ENCODE results near the gene ACKR4.
"Not testable (repeated sequence)": the region's sequence is repeated elsewhere in the genome, so short reads cannot be mapped to it uniquely, and the experiment has no call there.

Gene ACKR4

DNA sequence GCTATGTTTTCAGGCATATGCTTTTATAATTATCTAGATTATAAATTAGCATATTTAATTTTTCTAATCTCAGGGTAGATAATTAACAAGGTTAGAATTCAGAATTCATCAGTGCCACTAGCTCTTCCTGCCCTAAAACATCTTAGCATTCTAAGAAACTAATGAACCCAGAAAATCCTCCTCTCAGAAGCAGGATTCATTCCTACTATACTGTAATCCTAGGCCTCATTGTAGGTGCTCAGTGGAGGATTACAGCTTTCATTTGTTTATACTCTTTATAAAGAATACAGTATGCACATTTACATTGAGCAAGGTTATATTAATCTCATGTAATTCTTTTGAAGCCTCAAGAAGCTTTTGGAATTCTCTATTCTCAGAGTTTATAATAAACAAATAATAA lies 41.6 kb downstream of the ACKR4 start:
- DNase-seq (ENCODE audit: low read depth in 2 of 2, low spot score in 1 of 2), result no peak

DNA sequence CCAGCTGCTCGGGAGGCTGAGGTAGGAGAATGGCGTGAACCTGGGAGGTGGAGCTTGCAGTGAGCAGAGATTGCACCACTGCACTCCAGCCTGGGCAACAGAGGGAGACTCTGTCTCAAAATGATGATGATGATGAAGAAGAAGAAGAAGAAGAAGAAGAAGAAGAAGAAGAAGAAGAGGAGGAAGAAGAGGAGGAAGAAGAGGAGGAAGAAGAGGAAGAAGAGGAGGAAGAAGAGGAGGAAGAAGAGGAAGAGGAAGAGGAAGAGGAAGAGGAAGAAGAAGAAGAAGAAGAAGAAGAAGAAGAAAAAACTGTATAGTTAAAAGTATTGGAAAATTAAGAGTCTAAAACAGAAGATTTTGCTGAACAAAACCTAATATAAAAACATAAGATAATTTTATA lies 44.4 kb downstream of the ACKR4 start:
- DNase-seq (ENCODE audit: low read depth in 2 of 2, low spot score in 1 of 2), result not testable (repeated sequence)

GRCh38 chr3:132641837-132642538 lies 44.9 kb downstream of the ACKR4 start:
- no peak for DNase-seq (ENCODE audit: low read depth in 2 of 2, low spot score in 1 of 2)

DNA sequence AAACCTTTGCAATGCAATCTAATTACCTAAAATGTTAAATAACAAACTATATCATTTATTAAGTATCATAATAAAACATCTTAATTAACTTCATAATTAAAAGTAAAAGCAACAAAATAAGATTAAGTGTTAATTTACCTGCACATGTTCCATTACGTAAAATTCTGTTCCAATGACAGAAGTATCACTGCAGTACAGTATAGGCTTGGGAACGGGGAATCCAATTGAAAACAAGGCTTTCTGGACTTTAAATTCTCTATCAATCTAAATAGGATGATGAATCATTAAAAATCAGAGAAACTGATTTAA lies 45.4 kb downstream of the ACKR4 start:
- no peak for DNase-seq (ENCODE audit: low read depth in 2 of 2, low spot score in 1 of 2)

DNA sequence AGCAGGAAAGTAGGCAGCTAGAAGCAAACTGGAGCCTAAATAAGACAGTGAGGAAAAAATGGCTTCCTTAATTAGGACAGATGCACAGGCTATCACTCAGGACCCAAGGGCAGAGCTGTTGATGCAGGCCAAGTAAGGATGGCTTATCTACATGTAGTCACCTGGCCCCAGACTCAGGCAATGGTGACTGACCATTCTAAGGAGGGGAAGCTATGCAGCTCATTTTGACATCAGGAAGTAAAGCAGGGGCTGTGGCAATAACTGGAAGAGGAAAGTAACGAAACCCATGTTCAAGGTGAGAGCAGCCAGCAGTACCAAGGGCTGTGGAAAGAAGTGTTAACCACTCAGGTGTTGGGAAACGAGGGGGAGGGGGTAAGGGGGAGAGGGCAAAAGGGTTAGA lies 46.3 kb downstream of the ACKR4 start:
- no peak for DNase-seq (ENCODE audit: low read depth in 2 of 2, low spot score in 1 of 2)

DNA sequence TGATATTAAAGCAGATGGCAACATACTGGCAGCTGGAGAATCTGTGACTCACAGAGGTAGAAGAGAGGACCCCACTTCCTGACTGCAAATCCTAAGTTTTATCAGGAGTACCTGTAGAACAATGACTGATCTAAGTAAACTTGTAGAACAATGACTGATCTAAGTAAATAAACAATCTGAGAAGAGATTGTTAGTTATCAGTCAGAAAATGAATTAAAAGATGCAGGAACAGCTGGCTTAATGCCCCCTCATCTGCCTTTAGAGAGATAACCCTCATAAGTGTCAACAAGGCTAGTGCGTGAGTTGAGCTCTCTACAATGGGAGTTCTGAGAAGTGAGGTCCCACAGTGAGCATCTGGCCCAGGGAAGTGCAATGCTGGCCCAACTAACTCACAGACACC lies 48.0 kb downstream of the ACKR4 start:
- no peak for DNase-seq (ENCODE audit: low read depth in 2 of 2, low spot score in 1 of 2)

- DNase-seq (ENCODE audit: low read depth in 2 of 2, low spot score in 1 of 2), result no peak
Observed at GRCh38 chr3:132650153-132650552, 53.1 kb downstream of the ACKR4 start.

Data from stimulated activated CD8-positive, alpha-beta memory T cell treated with anti-CD3 and anti-CD28 coated beads, Interleukin-4, amount 100 ng/mL, for 1 hour (primary cell).